ENCODE results near the gene FLNB. TPM values are rescaled to one million over a fixed set of nuclear protein-coding genes. Genes with fewer than 3 reads are reported as not detected.

The FLNB gene
- total RNA-seq, 1 experiment from 2014 or later: 83.4 TPM

- Histone ChIP-seq H4K5ac (ENCODE audit: insufficient read length, low read depth, low read length) (no peak overlapping the region), H3K14ac (ENCODE audit: insufficient read depth, low read length) (no peak overlapping the region), H3K79me2 (ENCODE audit: insufficient read depth, low read length) (peaks cover 34% of the 10 kb centered on the region; the same call in 1 of the 2 replicates), H2BK15ac (ENCODE audit: low read depth, low read length) (no peak overlapping the region), H3K9ac (ENCODE audit: extremely low read depth, insufficient read length, low read length) (no peak overlapping the region), H3K4me2 (ENCODE audit: insufficient read depth, insufficient read length, low read length) (no peak overlapping the region), H2BK5ac (ENCODE audit: insufficient read length, low read length) (no peak overlapping the region), H2BK20ac (ENCODE audit: low read depth, low read length, poor library complexity, severe bottlenecking) (no peak overlapping the region), H4K91ac (ENCODE audit: insufficient read length, low read depth, low read length) (no peak overlapping the region), H3K23me2 (ENCODE audit: insufficient read length, low read depth, low read length, poor library complexity, severe bottlenecking) (no peaks in the 10 kb centered on the region), H2BK12ac (ENCODE audit: insufficient read length, low read depth, low read length) (no peak overlapping the region), H2AFZ (ENCODE audit: low read length) (no peak overlapping the region), H3K27ac (ENCODE audit: insufficient read length, low read depth, low read length) (no peak overlapping the region), H3K27me3 (ENCODE audit: insufficient read depth, low read length) (no peaks in the 10 kb centered on the region), H2BK120ac (ENCODE audit: low read depth, low read length, poor library complexity, severe bottlenecking) (no peak overlapping the region), H3K4me1 (ENCODE audit: insufficient read depth, low read length) (peaks cover 18% of the 10 kb centered on the region; the same call in 1 of the 2 replicates), H2AK5ac (ENCODE audit: insufficient read length, low read length) (no peak overlapping the region), H3T11ph (ENCODE audit: low read length) (no peak overlapping the region), H3K79me1 (ENCODE audit: insufficient read depth, low read depth, low read length, poor library complexity, severe bottlenecking) (peaks cover 2% of the 10 kb centered on the region), H3K18ac (ENCODE audit: insufficient read length, low read depth, low read length) (no peak overlapping the region), H3K23ac (ENCODE audit: insufficient read length, low read depth, low read length) (no peak overlapping the region), H3K56ac (ENCODE audit: insufficient read length, low read depth, low read length) (no peak overlapping the region), H3K9me3 (ENCODE audit: control insufficient read depth, low read depth, low read length) (no peaks in the 10 kb centered on the region), H4K8ac (replicated peaks; ENCODE audit: insufficient read length, low read depth, low read length) (no peak overlapping the region), H4K20me1 (ENCODE audit: control insufficient read depth, insufficient read depth, insufficient read length) (no peaks in the 10 kb centered on the region), H3K4ac (ENCODE audit: low read depth, low read length) (no peak overlapping the region)
- Mint-ChIP-seq H3K27me3 (ENCODE audit: low read depth) (no peaks in the 10 kb centered on the region; the same call in 1 of the 2 replicates), H3K4me1 (peaks cover 60 to 65% of the 10 kb centered on the region in 2 experiments), H3K27ac (peak overlapping the region in 1 of 3 experiments; percentile 22; a peak in 2 of 7 replicates), H3K9me3 (no peaks in the 10 kb centered on the region; a peak in 1 of 5 replicates), H3K36me3 (ENCODE audit: insufficient read depth in 1 of 3, low read depth in 3 of 3) (peaks cover 0 to 2% (median 0%) of the 10 kb centered on the region in 3 experiments; a peak in 2 of 7 replicates), H3K4me3 (no peak overlapping the region)
- TF ChIP-seq CTCF (conservative IDR thresholded peaks at IDR 0.05): no peak
- WGBS (ENCODE audit: extremely low coverage, insufficient read length, low lambda C conversion rate): no CpG with 5 or more reads among the region's 1 CpG
- DNase-seq: no peak
Observed at GRCh38 chr3:58016710-58017109, 8.5 kb downstream of the FLNB start.

All from H9 (cell line).